CD1c-positive myeloid dendritic cell (primary cell): Measurements from ENCODE around the gene MCF2L.

ENCODE experiments used
- DNase-seq: peaks from one replicate; pipeline ENCODE4 v3.0.0-alpha.2; 2016; ENCODE audit errors: extremely low spot score

The MCF2L gene

DNA sequence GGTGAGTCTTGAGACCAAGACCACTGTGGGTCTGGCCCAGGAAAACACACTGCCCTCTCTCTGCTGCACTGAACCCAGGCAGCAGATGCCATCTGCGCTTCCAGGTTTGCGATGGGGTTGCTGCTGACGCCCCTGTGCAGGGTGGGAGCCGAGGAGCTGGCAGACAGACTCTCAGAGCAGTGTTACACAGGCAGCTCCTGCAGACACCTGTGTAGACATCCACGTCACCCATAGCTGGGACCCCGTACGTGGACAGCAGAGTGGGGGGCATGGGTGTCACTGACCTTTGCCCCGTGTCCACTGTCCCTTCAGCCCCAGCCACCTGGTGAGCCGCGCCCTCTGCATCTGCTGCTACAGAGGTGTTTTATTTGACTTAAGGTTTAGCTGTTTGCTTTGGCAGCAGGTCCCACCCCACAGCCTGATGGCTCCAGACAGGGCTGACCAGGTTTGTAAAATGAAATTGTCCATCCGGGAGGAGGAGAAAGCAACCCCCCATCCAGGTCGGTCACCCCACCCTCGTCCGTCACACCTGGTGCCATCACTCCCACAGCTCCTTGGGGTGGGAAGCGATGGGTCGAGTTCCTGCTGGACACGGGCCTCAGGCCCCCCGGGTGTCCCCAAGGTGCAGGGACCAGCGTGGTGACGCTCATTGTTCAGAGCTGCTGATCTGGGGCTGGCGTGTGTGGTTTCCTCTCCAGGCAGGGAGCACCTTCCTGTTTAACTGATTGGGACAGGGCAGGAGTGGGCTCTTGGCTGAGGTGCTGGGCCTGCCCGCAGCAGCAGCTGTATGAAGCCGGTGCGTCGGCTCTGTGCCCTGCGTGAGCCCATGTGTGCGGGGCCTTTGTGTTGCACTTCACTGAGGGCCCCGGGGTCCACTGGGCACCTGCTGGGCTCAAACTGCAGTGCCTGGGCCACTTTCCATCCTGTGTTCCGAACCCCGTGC lies 28.4 kb downstream of the MCF2L start:
- no peak for DNase-seq

DNA sequence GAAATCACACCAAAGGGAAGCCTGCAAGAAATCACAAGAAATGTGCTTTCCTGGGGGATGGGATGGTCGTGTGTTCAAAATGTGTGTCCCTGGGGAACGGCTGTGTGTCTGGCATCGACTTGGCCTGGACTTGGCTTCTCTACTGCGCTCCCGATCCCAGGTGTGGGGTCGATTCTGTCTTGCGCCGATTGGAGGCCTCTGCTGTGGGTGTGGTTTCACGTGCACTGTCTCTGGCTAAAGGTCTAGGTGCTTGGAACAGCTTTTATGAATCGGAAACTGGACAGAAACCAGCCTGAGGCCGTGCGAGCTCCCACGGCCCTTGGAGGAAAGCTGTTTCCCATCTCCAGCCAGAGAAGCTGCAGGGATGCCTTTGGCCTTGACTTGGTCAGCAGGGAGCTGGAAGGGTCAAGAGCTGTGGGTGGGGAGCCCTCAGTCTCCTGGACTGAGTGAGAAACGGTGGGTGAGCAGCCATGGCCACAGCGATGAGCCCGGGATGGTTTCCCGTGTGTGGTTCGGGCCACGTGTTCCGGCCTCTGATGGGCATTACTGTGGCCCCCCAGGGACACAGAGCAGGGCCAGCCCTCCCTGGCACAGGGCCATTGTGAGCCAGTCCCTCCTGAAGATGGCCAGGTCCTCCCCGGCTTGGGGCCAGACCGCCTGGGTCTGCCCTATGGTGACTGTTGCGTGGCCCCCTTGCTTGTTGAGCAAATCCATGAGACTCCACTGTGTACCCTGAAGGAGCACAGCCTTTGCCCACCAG lies 29.7 kb downstream of the MCF2L start:
- DNase-seq = no peak

- DNase-seq = no peak
These were observed 30.6 kb downstream of the MCF2L start for GRCh38 chr13:112999414-113000177.

- DNase-seq = no peak
These were observed 31.6 kb downstream of the MCF2L start for GRCh38 chr13:113000575-113000974.

DNA sequence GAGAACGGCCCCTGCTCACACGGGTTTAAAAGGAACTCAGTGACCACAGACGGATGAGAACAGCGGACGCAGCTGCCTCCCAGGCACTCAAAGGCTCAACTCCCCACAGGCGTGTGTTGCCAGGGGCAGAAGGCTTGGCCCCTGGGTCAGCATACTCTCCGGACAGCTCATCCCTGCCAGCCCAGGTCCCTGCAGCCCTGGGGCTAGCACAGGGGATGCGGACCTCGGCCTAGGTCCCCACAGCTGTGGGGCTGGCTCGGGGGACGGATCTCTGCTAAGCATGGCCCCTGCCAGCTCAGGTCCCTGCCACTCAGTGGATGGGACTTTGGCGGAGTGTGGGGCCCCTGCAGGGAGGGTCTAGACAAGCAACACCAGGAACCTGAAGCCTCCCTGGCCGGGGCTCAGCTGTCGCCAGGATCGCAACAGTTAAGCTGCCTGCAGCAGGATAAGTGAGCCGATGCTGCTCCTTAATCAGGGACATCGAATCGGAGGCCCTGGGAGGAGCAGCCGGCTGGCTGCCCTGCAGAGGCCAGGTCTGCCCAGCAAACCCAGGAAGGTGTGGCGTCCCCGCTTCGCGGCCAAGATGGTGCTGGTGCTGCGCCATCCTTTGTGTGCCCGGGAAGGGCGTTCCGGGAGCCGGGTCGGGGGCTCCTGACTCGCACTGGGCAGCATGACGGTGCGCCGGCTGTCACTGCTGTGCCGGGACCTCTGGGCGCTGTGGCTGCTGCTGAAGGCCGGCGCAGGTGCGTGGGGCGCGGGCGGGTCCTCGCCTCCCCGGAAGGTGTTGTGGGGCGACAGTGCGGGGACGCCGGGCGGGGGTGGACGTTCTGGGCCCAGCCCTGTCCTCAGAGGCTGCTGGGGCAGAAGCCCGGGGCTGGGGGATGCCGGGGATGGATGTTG lies 32.5 kb downstream of the MCF2L start:
- no peak for DNase-seq

DNA sequence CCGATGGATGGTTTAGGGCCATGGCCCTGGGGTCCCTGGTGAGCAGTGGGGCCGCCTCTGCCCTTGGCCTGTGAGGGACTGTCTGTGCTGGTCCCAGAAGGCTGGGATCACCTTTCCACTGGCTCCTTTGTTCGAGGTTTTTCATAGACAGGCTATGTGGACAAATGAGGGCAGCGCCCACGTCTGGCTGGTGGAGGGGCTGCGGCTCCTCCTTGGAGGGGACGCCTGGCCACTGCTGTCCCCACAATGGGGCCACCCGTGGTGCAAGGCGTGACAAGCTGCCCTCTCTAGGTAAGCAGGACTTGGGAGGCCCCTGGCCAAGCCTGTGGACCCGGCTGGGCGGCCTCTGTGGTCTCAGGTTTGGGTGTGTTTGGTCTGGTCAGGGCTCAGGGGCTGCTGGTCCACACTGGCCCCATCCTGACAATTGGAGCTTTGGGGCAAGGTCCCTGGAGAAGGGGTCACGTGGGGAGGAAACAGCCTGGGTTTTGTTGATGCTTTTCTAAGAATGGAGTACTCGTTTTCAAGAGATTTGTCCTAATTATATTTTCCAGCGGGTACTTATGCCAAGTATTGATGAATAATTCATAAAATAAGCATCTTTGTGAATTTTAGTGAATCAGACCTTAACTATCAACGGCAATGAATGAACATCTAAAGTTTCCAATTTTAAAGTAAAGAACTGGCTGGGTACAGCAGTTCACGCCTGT lies 33.3 kb downstream of the MCF2L start:
- DNase-seq = no peak

DNA sequence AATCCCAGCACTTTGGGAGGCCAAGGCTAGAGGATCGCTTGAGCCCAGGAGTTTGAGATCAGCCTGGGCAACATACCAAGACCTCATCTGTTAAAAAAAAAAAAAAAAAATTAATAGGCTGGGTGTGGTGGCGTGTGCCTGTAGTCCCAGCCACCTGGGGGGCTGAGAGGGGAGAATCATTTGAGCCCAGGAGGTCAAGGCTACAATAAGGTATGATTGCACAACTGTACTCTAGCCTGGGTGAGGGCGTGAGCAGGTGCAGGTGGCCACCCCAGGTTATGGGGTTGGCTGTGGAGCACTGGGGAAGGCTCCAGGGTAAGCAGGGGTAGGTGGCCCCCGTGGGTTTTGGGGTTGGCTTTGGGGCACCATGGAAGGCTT lies 33.9 kb downstream of the MCF2L start:
- no peak for DNase-seq

DNA sequence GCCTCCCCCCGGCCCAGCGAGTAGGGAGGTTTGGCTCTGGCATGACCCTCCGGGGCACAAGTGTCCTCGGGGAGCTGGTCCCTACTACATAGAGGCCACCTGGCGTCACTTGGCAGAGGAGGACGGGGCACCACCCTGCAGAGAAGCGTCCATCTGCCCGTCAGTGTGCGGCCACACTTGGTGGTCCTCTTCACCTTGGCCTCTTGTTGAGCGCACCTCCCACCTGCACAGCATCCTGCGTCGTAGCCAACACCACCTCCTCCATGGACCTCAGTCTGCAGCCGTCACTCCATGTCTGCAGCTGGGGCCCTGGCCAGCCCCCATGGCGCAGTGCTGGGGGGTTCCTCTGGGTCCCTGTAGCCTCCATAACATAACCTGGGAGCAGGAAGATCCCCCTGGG lies 35.1 kb downstream of the MCF2L start:
- no peak for DNase-seq

DNA sequence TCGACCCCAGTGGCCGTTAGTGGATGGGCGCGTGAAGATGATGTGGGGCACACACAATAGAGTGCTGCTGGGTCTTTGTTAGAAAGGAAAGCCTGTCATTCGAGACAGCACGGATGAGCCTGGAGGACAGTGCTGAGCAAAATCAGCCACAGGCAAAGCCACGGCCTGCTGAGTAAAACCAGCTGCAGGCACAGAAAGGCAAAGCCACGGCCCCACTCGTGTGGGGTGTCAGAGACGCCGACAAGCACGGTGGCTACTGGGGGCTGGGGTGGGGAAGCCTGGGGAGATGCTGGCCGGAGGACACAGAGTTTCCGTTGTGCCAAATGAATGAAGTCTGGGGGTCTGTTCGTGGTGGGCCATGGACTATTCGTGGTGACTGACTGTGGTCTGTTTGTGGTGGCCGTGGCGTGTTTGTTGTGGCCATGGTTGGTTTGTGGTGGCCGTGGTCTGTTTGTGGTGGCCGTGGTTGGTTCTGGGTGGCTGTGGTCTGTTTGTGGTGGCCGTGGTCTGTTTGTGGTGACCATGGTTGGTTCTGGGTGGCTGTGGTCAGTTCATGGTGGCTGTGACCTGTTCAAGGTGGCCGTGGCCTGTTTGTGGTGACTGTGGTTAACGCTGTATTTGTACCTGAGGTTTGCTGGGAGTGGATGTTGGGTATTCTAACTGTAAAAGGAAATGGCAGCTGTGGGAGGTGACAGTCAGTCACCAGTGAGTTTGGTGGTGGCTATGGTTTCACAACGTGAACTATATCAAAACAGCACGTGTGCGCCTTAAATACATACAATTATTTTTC lies 36.3 kb downstream of the MCF2L start:
- no peak for DNase-seq

DNA sequence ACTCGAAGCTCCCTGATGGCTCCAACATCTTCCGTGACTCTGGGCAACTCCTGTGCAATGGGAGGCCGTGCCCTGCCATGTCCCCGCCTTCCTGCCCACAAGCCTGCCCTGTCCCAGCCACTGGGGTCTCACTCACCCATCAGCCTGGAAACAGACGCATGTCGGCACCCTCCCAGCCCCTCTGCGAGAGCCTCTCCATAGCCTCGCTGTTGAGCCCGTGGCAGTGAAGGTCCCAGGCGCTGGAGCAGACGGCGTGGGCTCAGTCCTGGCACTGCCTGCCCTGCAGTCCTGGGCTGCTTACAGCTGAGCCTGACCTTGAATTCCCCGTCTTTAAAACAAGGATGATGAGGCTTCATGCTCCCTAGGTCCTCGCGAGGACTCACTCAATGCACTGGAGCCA lies 37.0 kb downstream of the MCF2L start:
- DNase-seq = no peak

- DNase-seq = no peak
These were observed 37.6 kb downstream of the MCF2L start for GRCh38 chr13:113006660-113007059.

DNA sequence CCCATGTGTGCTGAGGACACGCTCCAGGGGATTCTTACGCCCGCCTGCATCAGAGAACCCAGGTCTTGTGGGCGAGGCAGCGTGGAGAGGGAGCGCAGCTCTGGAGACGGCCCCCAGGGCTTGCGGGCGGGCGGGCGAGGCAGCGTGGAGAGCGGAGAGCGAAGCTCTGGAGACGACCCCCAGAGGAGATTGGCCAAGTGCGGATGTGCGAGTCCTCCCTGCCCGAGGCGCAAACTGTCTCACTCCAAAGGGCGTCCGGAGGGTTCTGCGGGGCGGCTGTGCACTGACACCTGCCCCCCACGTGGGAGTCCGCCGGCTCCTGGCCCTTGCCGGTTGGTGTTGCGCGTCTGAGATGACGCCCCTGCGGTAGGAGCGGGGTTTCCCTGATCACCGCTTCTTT lies 39.8 kb downstream of the MCF2L start:
- DNase-seq = no peak

DNA sequence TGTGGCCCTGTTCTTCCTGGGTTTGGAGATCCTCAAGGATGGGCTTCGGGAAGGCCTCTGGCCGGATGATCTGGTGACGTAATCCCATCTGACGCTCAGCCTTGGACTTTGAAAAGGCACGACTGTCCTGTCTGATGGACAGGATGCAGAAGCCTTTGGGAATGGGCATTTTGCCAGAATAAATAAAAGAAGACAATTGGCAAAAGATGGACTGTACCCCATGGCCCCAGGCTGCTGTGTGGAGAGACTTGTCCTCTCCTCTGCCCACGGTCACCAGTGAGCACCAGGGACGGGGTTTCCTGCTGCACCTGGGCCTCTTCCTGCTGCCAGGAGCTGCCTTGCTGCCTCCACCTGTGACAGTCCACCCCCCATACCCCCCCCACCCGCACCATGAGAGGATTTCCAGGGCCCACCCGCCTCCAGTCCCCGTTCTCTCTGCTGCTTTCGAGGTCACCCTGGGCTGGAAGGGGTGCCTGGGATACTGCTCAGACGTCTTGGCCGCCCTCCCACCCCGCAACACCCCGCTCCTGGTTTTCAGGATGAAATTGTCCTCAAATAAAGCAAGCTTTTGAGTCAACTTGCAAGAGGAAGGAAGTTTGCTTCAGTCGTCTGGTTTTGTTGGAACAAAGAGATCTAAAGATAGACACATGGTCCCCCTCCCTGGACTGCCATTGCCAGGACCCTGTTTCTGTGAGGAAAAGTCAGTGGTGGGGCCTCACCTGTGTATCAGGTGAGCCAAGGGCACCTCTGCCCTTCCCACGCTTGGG lies 40.9 kb downstream of the MCF2L start:
- no peak for DNase-seq

DNA sequence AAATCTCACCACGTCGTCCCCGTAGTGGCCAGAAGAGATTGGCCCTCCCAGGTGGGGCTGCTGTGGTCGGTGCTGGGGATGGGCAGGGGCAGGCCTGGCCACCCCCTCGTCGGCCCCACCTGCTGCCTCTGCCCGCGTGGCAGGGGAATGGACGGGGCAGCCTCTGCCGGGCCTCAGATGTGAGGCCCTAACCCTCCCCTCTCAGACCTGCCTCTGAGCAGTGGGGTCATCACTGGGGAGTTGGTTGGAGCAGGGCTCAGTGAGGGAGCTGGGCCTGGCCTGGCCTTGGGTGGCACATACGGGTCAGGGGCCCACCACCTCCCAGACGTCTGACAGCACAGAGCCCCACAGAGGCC lies 41.5 kb downstream of the MCF2L start:
- DNase-seq = no peak

DNA sequence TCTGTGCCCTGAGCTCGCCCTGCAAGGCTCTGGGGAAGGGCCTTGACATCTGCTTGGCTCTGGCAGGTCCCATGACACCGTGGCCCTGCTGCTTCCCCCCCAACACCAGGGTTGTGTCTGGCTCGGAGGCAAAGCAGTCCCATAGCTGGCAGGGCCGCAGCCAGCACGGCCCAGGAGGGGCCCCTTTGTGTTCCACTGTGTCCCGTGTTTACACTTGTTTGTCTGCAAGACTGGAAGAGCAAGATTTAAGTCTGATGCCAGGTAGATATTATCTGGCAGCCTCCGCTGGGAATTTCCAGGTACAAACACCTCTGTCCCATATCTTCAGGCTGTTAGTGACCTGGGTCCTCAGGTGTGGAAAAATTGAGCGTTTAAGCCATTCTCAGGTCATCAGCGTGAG lies 44.3 kb downstream of the MCF2L start:
- no peak for DNase-seq

DNA sequence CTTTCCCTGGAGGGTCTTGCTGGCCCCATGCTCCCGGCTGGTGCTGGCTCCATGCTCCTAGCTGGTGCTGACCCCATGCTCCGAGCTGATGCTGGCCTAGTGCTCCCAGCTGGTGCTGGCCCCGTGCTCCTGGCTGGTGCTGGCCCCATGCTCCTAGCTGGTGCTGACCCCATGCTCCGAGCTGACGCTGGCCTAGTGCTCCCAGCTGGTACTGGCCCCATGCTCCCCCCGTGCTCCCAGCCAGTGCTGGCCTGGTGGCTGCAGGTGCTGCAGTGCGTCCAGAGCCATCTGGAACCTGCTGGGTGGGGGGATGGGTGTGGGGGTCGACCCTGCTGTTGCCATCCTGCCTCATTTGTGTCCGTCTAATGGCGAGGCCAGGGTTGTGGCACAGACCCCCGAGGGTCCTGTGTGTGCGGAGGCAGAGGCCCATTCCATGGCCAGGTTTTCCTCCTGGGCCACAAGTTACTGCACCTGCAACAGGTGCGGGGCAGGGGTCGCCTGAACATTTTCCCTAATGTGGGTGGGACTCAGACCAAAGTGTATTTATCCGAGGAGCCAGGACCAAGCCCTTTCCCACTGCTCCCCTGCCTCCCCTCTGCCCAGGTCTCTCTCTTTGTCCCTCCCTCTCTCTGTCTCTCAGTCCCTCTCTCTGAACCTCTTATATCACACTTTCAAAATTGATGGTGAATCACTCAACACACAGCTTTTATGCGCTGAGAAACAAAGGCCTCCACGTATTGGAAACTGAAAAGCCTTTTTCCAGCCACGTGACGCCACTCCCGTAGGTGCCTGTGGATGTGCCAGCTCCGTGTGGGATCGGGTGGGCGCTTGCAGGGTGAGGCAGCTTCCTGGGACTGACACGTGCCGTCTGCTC lies 45.1 kb downstream of the MCF2L start:
- no peak for DNase-seq

DNA sequence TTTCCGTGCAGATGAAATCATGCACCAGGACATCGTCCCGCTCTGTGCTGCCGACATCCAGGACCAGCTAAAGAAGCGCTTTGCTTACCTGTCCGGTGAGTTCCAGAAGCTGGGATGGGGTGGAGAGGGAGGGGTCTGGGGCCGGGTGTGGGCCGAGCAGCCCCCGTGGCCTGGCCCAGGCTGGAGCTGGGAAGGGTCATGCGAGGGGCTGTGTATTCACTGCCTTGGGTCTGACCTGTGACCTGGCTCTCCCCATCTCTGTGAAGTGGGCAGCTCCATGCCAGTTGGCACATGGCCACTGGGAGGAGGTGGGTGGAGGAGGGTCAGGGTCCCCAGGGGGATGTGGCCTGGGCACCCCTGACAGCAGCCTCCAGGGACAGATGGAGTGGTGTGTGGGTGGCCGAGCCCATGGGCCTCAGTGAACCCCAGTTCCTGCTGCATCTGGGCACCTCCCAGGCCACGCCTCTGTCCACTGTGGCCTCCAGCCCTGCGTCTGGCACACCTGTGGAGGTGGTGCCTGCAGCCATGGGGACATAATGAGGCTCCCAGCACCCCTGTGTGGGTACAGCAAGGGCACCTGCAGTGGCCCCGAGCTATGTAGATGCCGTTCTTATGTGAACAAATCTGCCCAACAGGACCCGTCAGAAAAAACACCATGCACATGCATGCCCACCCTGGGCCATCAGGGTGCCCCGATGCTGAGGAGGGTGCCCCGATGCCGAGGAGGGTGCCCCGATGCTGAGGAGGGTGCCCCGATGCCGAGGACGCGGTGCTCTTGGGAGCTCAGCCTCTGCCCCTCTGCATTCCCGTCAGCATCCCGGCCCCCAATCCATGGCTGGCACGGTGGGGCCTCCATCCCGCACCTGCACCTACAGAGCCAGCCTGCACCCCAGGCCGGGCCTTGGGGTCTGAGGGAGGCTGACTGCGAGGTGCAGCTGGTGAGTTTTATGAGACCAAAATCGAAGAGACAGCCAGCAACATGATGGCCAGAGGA lies 46.0 kb downstream of the MCF2L start:
- no peak for DNase-seq
